GM18868 (cell line): ENCODE data around the gene PRCC.

Experiments used
- ATAC-seq: cut with Tn5 transposase; IDR thresholded peaks from one replicate; pipeline ENCODE4 v1.9.1; 2021; ENCODE audit warnings: mild to moderate bottlenecking, moderate library complexity; ENCODE audit not compliant: unreplicated experiment

Gene PRCC

GRCh38 chr1:156767101-156767878, at the start of gene PRCC:
Gene PRCC, plus strand, starts transcription at chr1:156767535. Its CDS starts 237 bp downstream, at chr1:156767772.
- ATAC-seq, result peak; percentile 93

- ATAC-seq, result no peak
Observed at GRCh38 chr1:156721131-156721530, 46.2 kb upstream of the PRCC start.

- no peak for ATAC-seq
Observed at GRCh38 chr1:156721535-156721934, 45.8 kb upstream of the PRCC start.

- peak; percentile 39 for ATAC-seq
Observed at GRCh38 chr1:156725683-156726280, 41.6 kb upstream of the PRCC start.

- no peak for ATAC-seq
Observed at GRCh38 chr1:156726549-156727226, 40.6 kb upstream of the PRCC start.

GRCh38 chr1:156727492-156727891, 39.8 kb upstream of the PRCC start:
- ATAC-seq, result no peak

GRCh38 chr1:156727926-156728598, 39.3 kb upstream of the PRCC start, which contains the start of gene METTL25B:
Gene METTL25B, plus strand, starts transcription at chr1:156728469. Its CDS starts 636 bp downstream, at chr1:156729105.
- peak; percentile 56 for ATAC-seq

GRCh38 chr1:156728599-156729462, 38.5 kb upstream of the PRCC start, which contains the start of gene ISG20L2:
Gene ISG20L2, minus strand, starts transcription at chr1:156728766. Its CDS starts 1,114 bp downstream, at chr1:156727652.
- peak; percentile 88 for ATAC-seq

GRCh38 chr1:156733989-156734584, 33.2 kb upstream of the PRCC start:
- no peak for ATAC-seq

- ATAC-seq, result no peak
Observed at GRCh38 chr1:156738407-156738806, 28.9 kb upstream of the PRCC start.

- ATAC-seq, result no peak
Observed at GRCh38 chr1:156738916-156739315, 28.4 kb upstream of the PRCC start.

GRCh38 chr1:156740237-156740740, 27.0 kb upstream of the PRCC start:
- no peak for ATAC-seq

GRCh38 chr1:156740741-156741480, 26.4 kb upstream of the PRCC start, which contains the start of gene MRPL24:
Gene MRPL24, minus strand, starts transcription at chr1:156741088. Its CDS starts 2,384 bp downstream, at chr1:156738704.
- peak; percentile 85 for ATAC-seq

GRCh38 chr1:156741481-156741983, 25.8 kb upstream of the PRCC start:
- no peak for ATAC-seq

- no peak for ATAC-seq
Observed at GRCh38 chr1:156742017-156742416, 25.3 kb upstream of the PRCC start.

- ATAC-seq, result no peak
Observed at GRCh38 chr1:156742801-156743200, 24.5 kb upstream of the PRCC start.

GRCh38 chr1:156743367-156744302, 23.7 kb upstream of the PRCC start:
- ATAC-seq, result no peak
